Measurements from ENCODE around the gene CDKN3. TPM values are rescaled to one million over a fixed set of nuclear protein-coding genes. Genes with fewer than 3 reads are reported as not detected.

CDKN3 gene
- total RNA-seq, 2 donors from 2014 or later, result 3.5 to 13.5 TPM

DNA sequence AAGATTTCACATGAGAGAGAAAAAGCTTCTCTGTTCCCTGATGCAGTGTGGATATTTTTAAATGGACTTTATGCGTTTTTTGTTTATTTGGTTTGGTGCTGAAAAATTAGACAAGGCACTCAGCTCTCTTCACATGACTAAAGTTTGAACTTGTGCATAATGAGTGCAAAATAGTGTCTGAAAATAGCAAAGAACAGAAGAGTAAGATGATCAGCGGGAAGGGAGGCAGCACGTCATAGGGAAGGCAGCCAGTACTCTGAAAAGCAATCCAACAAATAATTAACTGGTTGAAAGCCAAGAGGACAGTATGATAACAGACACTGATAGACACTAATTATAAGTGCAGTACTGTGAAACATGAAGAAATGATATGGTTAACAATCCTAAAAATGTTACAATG, 46.6 kb upstream of the CDKN3 start:
- Histone ChIP-seq H3K27ac (no peak overlapping the region), H3K36me3 (no peaks in the 10 kb centered on the region), H3K4me1 (ENCODE audit: control insufficient read depth in 1 of 2, low read depth in 2 of 2) (peaks cover 0 to 13% of the 10 kb centered on the region in 2 donors), H3K9me3 (no peaks in the 10 kb centered on the region), H3K27me3 (replicated peaks; ENCODE audit: insufficient read depth) (no peaks in the 10 kb centered on the region), H3K4me3 (no peak overlapping the region)
- TF ChIP-seq, protein P1, sequence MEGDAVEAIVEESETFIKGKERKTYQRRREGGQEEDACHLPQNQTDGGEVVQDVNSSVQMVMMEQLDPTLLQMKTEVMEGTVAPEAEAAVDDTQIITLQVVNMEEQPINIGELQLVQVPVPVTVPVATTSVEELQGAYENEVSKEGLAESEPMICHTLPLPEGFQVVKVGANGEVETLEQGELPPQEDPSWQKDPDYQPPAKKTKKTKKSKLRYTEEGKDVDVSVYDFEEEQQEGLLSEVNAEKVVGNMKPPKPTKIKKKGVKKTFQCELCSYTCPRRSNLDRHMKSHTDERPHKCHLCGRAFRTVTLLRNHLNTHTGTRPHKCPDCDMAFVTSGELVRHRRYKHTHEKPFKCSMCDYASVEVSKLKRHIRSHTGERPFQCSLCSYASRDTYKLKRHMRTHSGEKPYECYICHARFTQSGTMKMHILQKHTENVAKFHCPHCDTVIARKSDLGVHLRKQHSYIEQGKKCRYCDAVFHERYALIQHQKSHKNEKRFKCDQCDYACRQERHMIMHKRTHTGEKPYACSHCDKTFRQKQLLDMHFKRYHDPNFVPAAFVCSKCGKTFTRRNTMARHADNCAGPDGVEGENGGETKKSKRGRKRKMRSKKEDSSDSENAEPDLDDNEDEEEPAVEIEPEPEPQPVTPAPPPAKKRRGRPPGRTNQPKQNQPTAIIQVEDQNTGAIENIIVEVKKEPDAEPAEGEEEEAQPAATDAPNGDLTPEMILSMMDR (IDR thresholded peaks at IDR 0.05), result no peak
- no peak for DNase-seq (ENCODE audit: low spot score)
- ATAC-seq (ENCODE audit: insufficient number of reproducible peaks, low FRiP score, low read depth), result no peak

DNA sequence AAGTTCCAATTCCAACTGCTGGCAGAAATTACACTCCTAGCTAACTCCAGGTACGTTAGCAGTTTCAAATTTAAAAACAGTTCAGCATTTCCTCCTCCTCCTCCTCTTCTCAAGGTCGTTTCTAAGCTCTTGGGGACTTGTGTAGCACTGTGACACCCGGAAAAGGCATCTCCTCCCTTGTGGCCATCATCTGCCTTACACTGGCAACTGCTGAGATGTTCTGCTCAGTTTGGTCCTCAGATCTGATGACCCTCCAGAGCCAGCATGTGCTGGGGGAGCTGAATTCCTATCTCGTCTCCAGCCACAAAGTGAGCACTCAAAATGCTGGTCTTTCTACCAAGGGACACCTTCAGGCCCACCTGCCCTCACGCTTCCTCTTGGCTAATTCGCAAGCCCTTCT, 43.5 kb upstream of the CDKN3 start:
- no peak for DNase-seq (ENCODE audit: low spot score)
- peaks cover 0 to 13% of the 10 kb centered on the region in 2 donors for H3K4me1 ChIP-seq (ENCODE audit: control insufficient read depth in 1 of 2, low read depth in 2 of 2)
- H3K9me3 ChIP-seq, result no peaks in the 10 kb centered on the region
- TF ChIP-seq, protein P1 (IDR thresholded peaks at IDR 0.05), result no peak
- H3K27me3 ChIP-seq (replicated peaks; ENCODE audit: insufficient read depth), result no peaks in the 10 kb centered on the region
- no peak overlapping the region for H3K27ac ChIP-seq
- H3K36me3 ChIP-seq, result no peaks in the 10 kb centered on the region
- H3K4me3 ChIP-seq, result no peak overlapping the region
- no peak for ATAC-seq (ENCODE audit: insufficient number of reproducible peaks, low FRiP score, low read depth)

DNA sequence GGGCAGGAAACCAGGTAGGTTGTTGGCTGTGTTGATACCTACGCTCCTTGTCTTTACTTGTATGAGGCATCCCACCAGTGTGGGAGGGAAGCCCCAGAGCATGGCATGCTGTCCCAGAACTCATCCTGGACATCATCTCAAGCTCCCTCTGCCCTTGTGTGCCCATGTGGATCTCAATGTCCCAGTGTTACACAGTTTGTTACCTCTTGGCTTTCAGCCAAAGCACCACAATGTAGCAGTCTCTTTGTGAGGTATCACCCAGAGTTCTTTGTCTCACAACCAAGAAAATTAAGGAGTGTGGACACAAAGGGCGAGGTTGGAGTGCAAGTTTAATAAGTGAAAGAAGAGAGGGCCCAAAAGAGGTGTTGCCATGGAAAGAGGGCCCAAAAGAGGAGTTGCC, 43.1 kb upstream of the CDKN3 start:
- H3K4me3 ChIP-seq, result no peak overlapping the region
- H3K36me3 ChIP-seq, result no peaks in the 10 kb centered on the region
- no peaks in the 10 kb centered on the region for H3K9me3 ChIP-seq
- DNase-seq (ENCODE audit: low spot score) (no peak), ATAC-seq (ENCODE audit: insufficient number of reproducible peaks, low FRiP score, low read depth) (no peak)
- H3K27me3 ChIP-seq (replicated peaks; ENCODE audit: insufficient read depth), result no peaks in the 10 kb centered on the region
- TF ChIP-seq, protein P1 (IDR thresholded peaks at IDR 0.05), result no peak
- peaks cover 0 to 13% of the 10 kb centered on the region in 2 donors for H3K4me1 ChIP-seq (ENCODE audit: control insufficient read depth in 1 of 2, low read depth in 2 of 2)
- H3K27ac ChIP-seq, result no peak overlapping the region

DNA sequence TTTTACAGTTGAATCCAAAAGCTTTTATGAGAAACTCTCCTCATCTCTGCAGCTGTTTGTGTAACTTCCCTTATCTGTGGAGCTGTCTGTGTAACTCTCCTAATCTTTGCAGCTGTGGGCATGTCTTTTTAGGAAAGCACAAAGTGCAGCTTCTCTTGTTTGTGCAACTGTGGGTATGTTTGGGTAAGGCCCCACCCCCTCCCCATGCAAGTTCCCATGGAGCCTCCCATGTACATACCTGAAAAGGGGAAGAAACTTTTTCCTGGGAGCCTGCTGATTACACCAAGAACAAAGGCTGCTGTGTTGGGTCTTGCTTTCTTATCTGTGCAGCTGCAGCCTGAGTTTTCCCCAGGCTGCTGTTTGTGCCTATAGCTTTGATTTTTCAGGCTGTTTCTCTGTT, 42.7 kb upstream of the CDKN3 start:
- Histone ChIP-seq H3K4me3 (no peak overlapping the region), H3K27ac (no peak overlapping the region), H3K36me3 (no peaks in the 10 kb centered on the region), H3K4me1 (ENCODE audit: control insufficient read depth in 1 of 2, low read depth in 2 of 2) (peaks cover 0 to 13% of the 10 kb centered on the region in 2 donors), H3K27me3 (replicated peaks; ENCODE audit: insufficient read depth) (no peaks in the 10 kb centered on the region), H3K9me3 (no peaks in the 10 kb centered on the region)
- TF ChIP-seq, protein P1 (IDR thresholded peaks at IDR 0.05), result no peak
- ATAC-seq (ENCODE audit: insufficient number of reproducible peaks, low FRiP score, low read depth) (no peak), DNase-seq (ENCODE audit: low spot score) (no peak)

DNA sequence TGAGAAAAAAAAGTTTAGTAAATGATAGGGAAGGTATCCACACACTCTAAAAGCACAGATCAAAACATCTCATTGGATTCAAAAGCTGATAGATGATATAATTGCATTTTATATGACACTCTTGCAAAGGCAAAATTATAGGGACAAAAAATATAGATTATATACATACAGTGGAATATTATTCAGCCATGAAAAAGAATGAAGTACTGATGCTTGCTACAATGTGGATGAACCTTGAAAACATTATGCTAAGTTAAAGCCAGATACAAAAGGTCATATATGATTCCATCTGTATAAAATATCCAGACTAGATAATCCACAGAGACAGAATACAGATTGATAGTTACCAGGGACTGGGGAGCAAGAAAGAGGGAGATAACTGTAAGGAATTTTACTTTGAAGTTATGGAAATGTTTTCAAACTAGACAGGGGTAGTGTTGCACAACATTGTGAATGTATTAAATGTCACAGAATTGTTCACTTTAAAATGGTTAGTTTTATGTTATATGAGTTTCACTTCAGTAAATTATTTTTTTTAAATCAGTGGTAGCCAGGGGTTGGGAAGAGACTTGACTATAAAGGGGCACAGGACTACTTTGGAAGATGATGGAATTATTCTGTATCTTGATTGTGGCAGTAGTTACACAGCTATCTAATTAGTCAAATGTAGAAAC, 41.7 kb upstream of the CDKN3 start:
- DNase-seq (ENCODE audit: low spot score), result no peak
- no peaks in the 10 kb centered on the region for H3K36me3 ChIP-seq
- TF ChIP-seq, protein P1 (IDR thresholded peaks at IDR 0.05), result no peak
- no peak overlapping the region for H3K4me3 ChIP-seq
- no peak overlapping the region for H3K27ac ChIP-seq
- H3K27me3 ChIP-seq (replicated peaks; ENCODE audit: insufficient read depth), result no peaks in the 10 kb centered on the region
- ATAC-seq (ENCODE audit: insufficient number of reproducible peaks, low FRiP score, low read depth), result no peak
- no peaks in the 10 kb centered on the region for H3K9me3 ChIP-seq
- peaks cover 0 to 3% of the 10 kb centered on the region in 2 donors for H3K4me1 ChIP-seq (ENCODE audit: control insufficient read depth in 1 of 2, low read depth in 2 of 2)
